ENCODE results near the gene CRYBB2. TPM values are rescaled to one million over a fixed set of nuclear protein-coding genes. Genes with fewer than 3 reads are reported as not detected.

The CRYBB2 gene
- total RNA-seq, 1 experiment from 2014 or later, result not detected

DNA sequence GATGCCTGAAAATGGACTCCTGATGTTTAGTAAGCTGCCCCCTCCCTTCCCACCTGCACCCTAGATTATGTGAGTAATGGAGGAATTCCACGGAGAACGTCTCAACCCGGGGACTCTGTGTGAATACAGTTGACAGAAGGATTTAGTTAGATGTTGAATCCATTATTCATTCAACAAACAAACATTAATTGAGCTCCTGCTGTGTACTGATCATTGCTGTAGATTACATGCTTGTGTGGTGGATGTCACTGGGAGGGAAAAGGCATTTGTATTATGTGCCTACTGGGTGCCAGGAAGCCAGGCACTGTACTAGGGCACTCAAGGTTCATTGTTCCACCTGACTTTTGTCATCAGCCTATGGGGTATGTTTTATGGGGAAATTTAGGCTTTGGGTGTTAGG, 42.6 kb upstream of the CRYBB2 start:
- no peak overlapping the region for H3K4ac ChIP-seq (ENCODE audit: low read depth, low read length)
- no peak overlapping the region for H3T11ph ChIP-seq (ENCODE audit: low read length)
- no peaks in the 10 kb centered on the region for H3K23me2 ChIP-seq (ENCODE audit: insufficient read length, low read depth, low read length, poor library complexity, severe bottlenecking)
- no peaks in the 10 kb centered on the region; the same call in 1 of the 2 replicates for H3K27me3 ChIP-seq (ENCODE audit: insufficient read depth, low read length)
- H4K91ac ChIP-seq (ENCODE audit: insufficient read length, low read depth, low read length), result no peak overlapping the region
- no peak overlapping the region for H2AFZ ChIP-seq (ENCODE audit: low read length)
- H3K18ac ChIP-seq (ENCODE audit: insufficient read length, low read depth, low read length), result no peak overlapping the region
- no peaks in the 10 kb centered on the region for H3K27me3 Mint-ChIP-seq (ENCODE audit: low read depth)
- H4K8ac ChIP-seq (replicated peaks; ENCODE audit: insufficient read length, low read depth, low read length), result no peak overlapping the region
- no peak for DNase-seq
- H2BK20ac ChIP-seq (ENCODE audit: low read depth, low read length, poor library complexity, severe bottlenecking), result no peak overlapping the region
- H3K79me2 ChIP-seq (ENCODE audit: insufficient read depth, low read length), result no peaks in the 10 kb centered on the region
- H2AK5ac ChIP-seq (ENCODE audit: insufficient read length, low read length), result no peak overlapping the region
- H3K27ac ChIP-seq (ENCODE audit: insufficient read length, low read depth, low read length), result no peak overlapping the region
- no peak overlapping the region for H3K23ac ChIP-seq (ENCODE audit: insufficient read length, low read depth, low read length)
- no peak overlapping the region for H2BK15ac ChIP-seq (ENCODE audit: low read depth, low read length)
- H3K4me1 Mint-ChIP-seq, result peaks cover 9% of the 10 kb centered on the region in 2 experiments
- H2BK120ac ChIP-seq (ENCODE audit: low read depth, low read length, poor library complexity, severe bottlenecking), result no peak overlapping the region
- H3K14ac ChIP-seq (ENCODE audit: insufficient read depth, low read length), result no peak overlapping the region
- no peaks in the 10 kb centered on the region for H3K9me3 ChIP-seq (ENCODE audit: control insufficient read depth, low read depth, low read length)
- TF ChIP-seq, protein P1, sequence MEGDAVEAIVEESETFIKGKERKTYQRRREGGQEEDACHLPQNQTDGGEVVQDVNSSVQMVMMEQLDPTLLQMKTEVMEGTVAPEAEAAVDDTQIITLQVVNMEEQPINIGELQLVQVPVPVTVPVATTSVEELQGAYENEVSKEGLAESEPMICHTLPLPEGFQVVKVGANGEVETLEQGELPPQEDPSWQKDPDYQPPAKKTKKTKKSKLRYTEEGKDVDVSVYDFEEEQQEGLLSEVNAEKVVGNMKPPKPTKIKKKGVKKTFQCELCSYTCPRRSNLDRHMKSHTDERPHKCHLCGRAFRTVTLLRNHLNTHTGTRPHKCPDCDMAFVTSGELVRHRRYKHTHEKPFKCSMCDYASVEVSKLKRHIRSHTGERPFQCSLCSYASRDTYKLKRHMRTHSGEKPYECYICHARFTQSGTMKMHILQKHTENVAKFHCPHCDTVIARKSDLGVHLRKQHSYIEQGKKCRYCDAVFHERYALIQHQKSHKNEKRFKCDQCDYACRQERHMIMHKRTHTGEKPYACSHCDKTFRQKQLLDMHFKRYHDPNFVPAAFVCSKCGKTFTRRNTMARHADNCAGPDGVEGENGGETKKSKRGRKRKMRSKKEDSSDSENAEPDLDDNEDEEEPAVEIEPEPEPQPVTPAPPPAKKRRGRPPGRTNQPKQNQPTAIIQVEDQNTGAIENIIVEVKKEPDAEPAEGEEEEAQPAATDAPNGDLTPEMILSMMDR (conservative IDR thresholded peaks at IDR 0.05), result no peak
- H3K4me3 Mint-ChIP-seq, result no peak overlapping the region
- no peak overlapping the region for H2BK5ac ChIP-seq (ENCODE audit: insufficient read length, low read length)
- H4K5ac ChIP-seq (ENCODE audit: insufficient read length, low read depth, low read length), result no peak overlapping the region
- no peak overlapping the region for H3K9ac ChIP-seq (ENCODE audit: extremely low read depth, insufficient read length, low read length)
- H3K4me2 ChIP-seq (ENCODE audit: insufficient read depth, insufficient read length, low read length), result no peak overlapping the region
- H3K4me1 ChIP-seq (ENCODE audit: insufficient read depth, low read length), result no peaks in the 10 kb centered on the region
- no peak overlapping the region for H3K56ac ChIP-seq (ENCODE audit: insufficient read length, low read depth, low read length)
- no peaks in the 10 kb centered on the region for H4K20me1 ChIP-seq (ENCODE audit: control insufficient read depth, insufficient read depth, insufficient read length)
- H2BK12ac ChIP-seq (ENCODE audit: insufficient read length, low read depth, low read length), result no peak overlapping the region
- no peak overlapping the region; a peak in 2 of 7 replicates for H3K27ac Mint-ChIP-seq
- H3K9me3 Mint-ChIP-seq, result peaks cover 0 to 2% of the 10 kb centered on the region in 2 experiments; a peak in 1 of 5 replicates
- peaks cover 11 to 27% (median 15%) of the 10 kb centered on the region in 3 experiments for H3K36me3 Mint-ChIP-seq (ENCODE audit: insufficient read depth in 1 of 3, low read depth in 3 of 3)
- H3K79me1 ChIP-seq (ENCODE audit: insufficient read depth, low read depth, low read length, poor library complexity, severe bottlenecking), result no peaks in the 10 kb centered on the region
- WGBS (ENCODE audit: extremely low coverage, insufficient read length, low lambda C conversion rate), result no CpG with 5 or more reads among the region's 3 CpGs

Data from H9 (cell line).